DND-41 (cell line): Measurements from ENCODE around the gene GARIN5B.

Source experiments
- CTCF ChIP-seq: IDR thresholded peaks from 2 replicates; pipeline ENCODE4 v1.5.1; 2012; ENCODE audit warnings: borderline replicate concordance, low read length, moderate library complexity, mild to moderate bottlenecking; ENCODE audit not compliant: poor library complexity, severe bottlenecking; ENCODE audit errors: extremely low read depth
- EZH2 ChIP-seq: IDR thresholded peaks from 3 replicates; pipeline ENCODE4 v1.6.1; 2012; ENCODE audit warnings: borderline replicate concordance, low read depth, mild to moderate bottlenecking, moderate library complexity, low read length, inconsistent platforms; ENCODE audit not compliant: severe bottlenecking

- TF ChIP-seq CTCF (no peak), EZH2 (no peak)
Observed at GRCh38 chr19:55341595-55342531, 21.2 kb downstream of the GARIN5B start.
